Progenitor cell of endocrine pancreas (in vitro differentiated cells): Measurements from ENCODE around the gene AGFG1. TPM values are rescaled to one million over a fixed set of nuclear protein-coding genes. Genes with fewer than 3 reads are reported as not detected.

Source experiments
- DNase-seq: peaks from one replicate; pipeline ENCODE4 v3.0.0; 2021; ENCODE audit warnings: low spot score; ENCODE audit not compliant: unreplicated experiment
- H3K27ac Mint-ChIP-seq: 2 replicates; pipeline ENCODE4 v1.8.0; 2021; ENCODE audit warnings: mild to moderate bottlenecking, moderate library complexity, mixed read lengths
- H3K27me3 Mint-ChIP-seq: 2 replicates; pipeline ENCODE4 v1.8.0; 2021; ENCODE audit warnings: mixed read lengths
- H3K36me3 Mint-ChIP-seq: 2 replicates; pipeline ENCODE4 v1.8.0; 2022; ENCODE audit warnings: mixed read lengths; ENCODE audit not compliant: insufficient read depth
- H3K4me1 Mint-ChIP-seq: 2 replicates; pipeline ENCODE4 v1.8.0; 2021; ENCODE audit warnings: low read depth, mixed read lengths
- H3K4me3 Mint-ChIP-seq: 2 replicates; pipeline ENCODE4 v1.8.0; 2021; ENCODE audit warnings: low read depth, mild to moderate bottlenecking, moderate library complexity, mixed read lengths
- H3K9me3 Mint-ChIP-seq: 2 replicates; pipeline ENCODE4 v1.8.0; 2021; ENCODE audit warnings: low read depth, mixed read lengths
- CTCF ChIP-seq: fragments of 200-600 bp; sonication (generic); IDR thresholded peaks from one replicate; pipeline ENCODE4 v1.5.0; 2021; ENCODE audit warnings: antibody characterized with exemption, mild to moderate bottlenecking; ENCODE audit not compliant: unreplicated experiment
- total RNA-seq: library from RNA; stranded (reverse); gene quantifications from 2 replicates; pipeline ENCODE4 v1.2.1, GENCODE V29; 2021

Gene AGFG1
- total RNA-seq, 1 donor from 2014 or later, result 74.5 TPM

GRCh38 chr2:227565080-227565479 is 93.1 kb downstream of the AGFG1 start:
- no peak for TF ChIP-seq CTCF
- H3K9me3 Mint-ChIP-seq, result no peaks in the 10 kb centered on the region
- no peak overlapping the region for H3K27ac Mint-ChIP-seq
- no peaks in the 10 kb centered on the region for H3K27me3 Mint-ChIP-seq
- DNase-seq, result no peak
- H3K4me1 Mint-ChIP-seq, result peaks cover 2% of the 10 kb centered on the region
- H3K4me3 Mint-ChIP-seq, result no peak overlapping the region
- H3K36me3 Mint-ChIP-seq, result peaks cover 3% of the 10 kb centered on the region

- TF ChIP-seq CTCF, result no peak
- Mint-ChIP-seq H3K27me3 (no peaks in the 10 kb centered on the region), H3K4me1 (peaks cover 2% of the 10 kb centered on the region), H3K36me3 (peaks cover 3% of the 10 kb centered on the region), H3K27ac (no peak overlapping the region), H3K9me3 (no peaks in the 10 kb centered on the region), H3K4me3 (no peak overlapping the region)
- DNase-seq, result no peak
These were observed 94.1 kb downstream of the AGFG1 start for GRCh38 chr2:227566012-227566411.

GRCh38 chr2:227568852-227569169 is 96.9 kb downstream of the AGFG1 start:
- no peak for TF ChIP-seq CTCF
- no peaks in the 10 kb centered on the region for H3K27me3 Mint-ChIP-seq
- no peak for DNase-seq
- no peak overlapping the region for H3K27ac Mint-ChIP-seq
- no peaks in the 10 kb centered on the region for H3K4me1 Mint-ChIP-seq
- H3K36me3 Mint-ChIP-seq, result no peaks in the 10 kb centered on the region
- H3K4me3 Mint-ChIP-seq, result no peak overlapping the region
- H3K9me3 Mint-ChIP-seq, result no peaks in the 10 kb centered on the region

GRCh38 chr2:227570615-227571014 is 98.7 kb downstream of the AGFG1 start:
- TF ChIP-seq CTCF, result no peak
- no peak for DNase-seq
- Mint-ChIP-seq H3K4me3 (no peak overlapping the region), H3K9me3 (no peaks in the 10 kb centered on the region), H3K27me3 (no peaks in the 10 kb centered on the region), H3K36me3 (no peaks in the 10 kb centered on the region), H3K27ac (no peak overlapping the region), H3K4me1 (no peaks in the 10 kb centered on the region)

- Mint-ChIP-seq H3K4me1 (peaks cover 1% of the 10 kb centered on the region), H3K9me3 (no peaks in the 10 kb centered on the region), H3K36me3 (no peaks in the 10 kb centered on the region), H3K27me3 (no peaks in the 10 kb centered on the region), H3K4me3 (no peak overlapping the region), H3K27ac (no peak overlapping the region)
- no peak for TF ChIP-seq CTCF
- no peak for DNase-seq
These were observed 104.2 kb downstream of the AGFG1 start for GRCh38 chr2:227576110-227576509.
